HCT116 (cell line): ENCODE data around the gene CS. TPM values are rescaled to one million over a fixed set of nuclear protein-coding genes. Genes with fewer than 3 reads are reported as not detected.

Experiments
- ATAC-seq: fragments of 200-7000 bp; cut with Tn5 transposase; 2 replicates; pipeline ENCODE4 v1.9.1; 2020; ENCODE audit warnings: mild to moderate bottlenecking, moderate library complexity
- BruUV-seq: library from RNA; stranded (reverse); fragments of 400-500 nt; replicated peaks from 2 replicates; lab custom pipeline; 2021; lab: Mats Ljungman, UMichigan
- CTCF ChIA-PET: fragments of 300-600 bp; sonication (Branson Sonifier 250); formaldehyde crosslinking; loops from one replicate; lab custom pipeline; 2021; ENCODE audit warnings: antibody characterized with exemption; lab: Charles Lee
- POLR2A ChIA-PET: fragments of 300-600, 350-600 bp; sonication (Branson Sonifier 250); formaldehyde crosslinking; loops from one replicate; lab custom pipeline; 2021; ENCODE audit warnings: antibody characterized with exemption; lab: Charles Lee
- RAD21 ChIA-PET, 2 experiments: fragments of 300-600 bp; sonication (Branson Sonifier 250); formaldehyde crosslinking; loops; one replicate each; lab custom pipeline; 2023; ENCODE audit warnings: low total read pairs in 2 of 2; ENCODE audit not compliant: uncharacterized antibody in 2 of 2, unreplicated experiment in 2 of 2, low non-redundant PET in 1 of 2; lab: Charles Lee
- DNase-seq: peaks from one replicate; pipeline ENCODE4 v3.0.0-alpha.2; 2010; ENCODE audit warnings: low read depth, low spot score
- H2AFZ ChIP-seq: fragments of 200-600 bp; shearing (Covaris generic), sonication (generic); 2 replicates; pipeline ENCODE4 v1.6.1; 2017; ENCODE audit warnings: low read depth, mixed run types, mixed read lengths, antibody characterized with exemption, low read length; ENCODE audit not compliant: poor library complexity, severe bottlenecking
- H3K27ac ChIP-seq: 2 replicates; pipeline ENCODE4 v1.5.1; 2012; ENCODE audit warnings: low read depth, low read length
- H3K27me3 ChIP-seq: fragments of 200-600 bp; sonication (generic); 2 replicates; pipeline ENCODE4 v1.6.1; 2016; ENCODE audit warnings: mixed run types, low read length, mixed read lengths; ENCODE audit not compliant: insufficient read depth
- H3K36me3 ChIP-seq, 2 experiments: fragments of 200-500 bp in 1 of 2; fragments of 200-600 bp in 1 of 2; sonication (Bioruptor generic) in 1 of 2; sonication (generic) in 1 of 2; 2 replicates each; pipeline versions ENCODE4 v1.5.1 to v1.6.1; 2014 to 2016; ENCODE audit warnings: low read length in 2 of 2, inconsistent platforms in 1 of 2, mixed read lengths in 1 of 2, mixed run types in 1 of 2; ENCODE audit not compliant: insufficient read depth in 2 of 2, control insufficient read depth in 1 of 2
- H3K4me1 ChIP-seq, 2 experiments: fragments of 200-600 bp in 1 of 2; sonication (generic) in 1 of 2; 2 replicates each; pipeline versions ENCODE4 v1.5.1 to v1.6.1; 2012 to 2017; ENCODE audit warnings: low read length in 2 of 2, inconsistent platforms in 1 of 2, mild to moderate bottlenecking in 1 of 2, mixed read lengths in 1 of 2, mixed run types in 1 of 2, moderate library complexity in 1 of 2; ENCODE audit not compliant: insufficient read depth in 2 of 2, control insufficient read depth in 1 of 2
- H3K4me2 ChIP-seq: fragments of 200-600 bp; sonication (generic); 2 replicates; pipeline ENCODE4 v1.6.1; 2017; ENCODE audit warnings: mixed run types, low read length, mixed read lengths
- H3K4me3 ChIP-seq, 2 experiments: fragments of 200-600 bp in 1 of 2; sonication (generic) in 1 of 2; replicated peaks in 1 of 2; 2 replicates each; pipeline ENCODE4 v1.5.1; 2011 to 2016; ENCODE audit warnings: low read length in 2 of 2, control low read depth in 1 of 2, low read depth in 1 of 2, mild to moderate bottlenecking in 1 of 2, mixed read lengths in 1 of 2, mixed run types in 1 of 2
- H3K79me2 ChIP-seq: fragments of 200-600 bp; sonication (generic); 2 replicates; pipeline ENCODE4 v1.6.1; 2017; ENCODE audit warnings: mild to moderate bottlenecking, mixed run types, low read length, moderate library complexity, mixed read lengths; ENCODE audit not compliant: insufficient read depth
- H3K9ac ChIP-seq: fragments of 200-600 bp; sonication (generic); 2 replicates; pipeline ENCODE4 v1.6.1; 2016; ENCODE audit warnings: low read length, mixed read lengths
- H3K9me2 ChIP-seq: fragments of 200-600 bp; sonication (generic), shearing (Covaris generic); 2 replicates; pipeline ENCODE4 v1.6.1; 2017; ENCODE audit warnings: mixed run types, mild to moderate bottlenecking, moderate library complexity; ENCODE audit not compliant: insufficient read depth
- H3K9me3 ChIP-seq, 2 experiments: fragments of 200-500 bp in 1 of 2; fragments of 200-600 bp in 1 of 2; sonication (Bioruptor generic) in 1 of 2; sonication (generic) in 1 of 2; 2 replicates each; pipeline ENCODE4 v1.6.1; 2014 to 2017; ENCODE audit warnings: low read length in 2 of 2, mixed read lengths in 2 of 2, inconsistent platforms in 1 of 2, low read depth in 1 of 2, mild to moderate bottlenecking in 1 of 2, mixed run types in 1 of 2, moderate library complexity in 1 of 2; ENCODE audit not compliant: control insufficient read depth in 1 of 2, insufficient read depth in 1 of 2
- H4K20me1 ChIP-seq: fragments of 200-600 bp; sonication (generic), shearing (Covaris generic); 2 replicates; pipeline ENCODE4 v1.6.1; 2017; ENCODE audit warnings: mixed run types, mild to moderate bottlenecking, moderate library complexity; ENCODE audit not compliant: insufficient read depth
- CBX3 ChIP-seq: IDR thresholded peaks from 2 replicates; pipeline ENCODE4 v1.6.1; 2012; ENCODE audit warnings: low read depth
- CTCF ChIP-seq, 3 experiments: fragments of 200-600 bp in 1 of 3; sonication (generic) in 1 of 3; IDR thresholded peaks in 2 of 3; conservative IDR thresholded peaks in 1 of 3; 2 replicates each; pipeline ENCODE4 v1.5.1; 2012 to 2017; ENCODE audit warnings: low read depth in 2 of 3, low read length in 2 of 3, antibody characterized with exemption in 1 of 3, borderline replicate concordance in 1 of 3, control low read depth in 1 of 3, mild to moderate bottlenecking in 1 of 3, mixed read lengths in 1 of 3, mixed run types in 1 of 3, moderate library complexity in 1 of 3; ENCODE audit not compliant: insufficient read depth in 1 of 3
- EGR1 ChIP-seq: IDR thresholded peaks from 2 replicates; pipeline ENCODE4 v1.6.1; 2012; ENCODE audit warnings: low read depth
- ELF1 ChIP-seq: IDR thresholded peaks from 2 replicates; pipeline ENCODE4 v1.6.1; 2012; ENCODE audit warnings: low read depth, borderline replicate concordance
- EZH2phosphoT487 ChIP-seq: fragments of 200-600 bp; IDR thresholded peaks from 2 replicates; pipeline ENCODE4 v1.6.1; 2018; ENCODE audit warnings: antibody characterized with exemption, borderline replicate concordance
- FOSL1 ChIP-seq: IDR thresholded peaks from 2 replicates; pipeline ENCODE4 v1.6.1; 2012; ENCODE audit warnings: low read depth
- JUND ChIP-seq: IDR thresholded peaks from 2 replicates; pipeline ENCODE4 v1.6.1; 2012
- POLR2A ChIP-seq: IDR thresholded peaks from 2 replicates; pipeline ENCODE4 v1.7.0; 2011; ENCODE audit warnings: borderline replicate concordance; ENCODE audit not compliant: insufficient read depth, insufficient read length; ENCODE audit errors: extremely low read depth
- POLR2AphosphoS5 ChIP-seq: IDR thresholded peaks from 2 replicates; pipeline ENCODE4 v1.6.1; 2011; ENCODE audit warnings: mild to moderate bottlenecking, low read depth, low read length, moderate library complexity
- SIN3A ChIP-seq: IDR thresholded peaks from 2 replicates; pipeline ENCODE4 v1.6.1; 2012; ENCODE audit warnings: low read depth
- SP1 ChIP-seq: IDR thresholded peaks from 2 replicates; pipeline ENCODE4 v1.6.1; 2012; ENCODE audit warnings: low read depth
- SRF ChIP-seq: IDR thresholded peaks from 2 replicates; pipeline ENCODE4 v1.6.1; 2012; ENCODE audit warnings: low read depth
- TCF7L2 ChIP-seq: IDR thresholded peaks from 2 replicates; pipeline ENCODE4 v1.7.0; 2011; ENCODE audit warnings: borderline replicate concordance, inconsistent platforms; ENCODE audit not compliant: insufficient read depth, insufficient read length; ENCODE audit errors: extremely low read depth
- YY1 ChIP-seq: IDR thresholded peaks from 2 replicates; pipeline ENCODE4 v1.6.1; 2011; ENCODE audit warnings: low read length, low read depth, moderate library complexity, mild to moderate bottlenecking; ENCODE audit not compliant: insufficient replicate concordance; ENCODE audit errors: extremely low read depth
- ZFX ChIP-seq: fragments of 450-650 bp; IDR thresholded peaks from 2 replicates; pipeline ENCODE4 v1.6.1; 2017
- ZNF274 ChIP-seq: fragments of 200-500 bp; sonication (Bioruptor generic); IDR thresholded peaks from 2 replicates; pipeline ENCODE4 v1.6.1; 2014; ENCODE audit warnings: mild to moderate bottlenecking, low read depth, low read length, inconsistent platforms
- intact Hi-C: fragments of 100-400 bp; cut with micrococcal nuclease; formaldehyde crosslinking; loops from 2 replicates; pipeline ENCODE4 v1.10.0; 2022
- total RNA-seq: library from RNA; stranded (reverse); gene quantifications from one replicate; pipeline ENCODE4 v1.2.1, GENCODE V29; 2021; ENCODE audit not compliant: unreplicated experiment

CS gene
- total RNA-seq, 1 experiment from 2014 or later = 270 TPM

- Histone ChIP-seq H4K20me1 (no peaks in the 10 kb centered on the region), H3K9me2 (no peaks in the 10 kb centered on the region), H3K27ac (no peak overlapping the region), H3K9ac (no peak overlapping the region), H3K4me2 (no peak overlapping the region), H3K4me3 (no peak overlapping the region), H2AFZ (no peak overlapping the region), H3K9me3 (no peaks in the 10 kb centered on the region), H3K4me1 (peaks cover 11 to 14% of the 10 kb centered on the region in 2 experiments), H3K79me2 (peaks cover 27% of the 10 kb centered on the region), H3K27me3 (no peaks in the 10 kb centered on the region), H3K36me3 (peaks cover 44 to 67% of the 10 kb centered on the region in 2 experiments)
- CTCF ChIA-PET = no interaction called here
- RAD21 ChIA-PET = no interaction called here
- DNase-seq = no peak
- POLR2A ChIA-PET = no interaction called here
- ATAC-seq = no peak
- BruUV-seq = no TSS peak
- TF ChIP-seq CTCF (IDR thresholded peaks at IDR 0.05 in 2 of 3, conservative IDR thresholded peaks at IDR 0.05 in 1 of 3; ENCODE audit: borderline replicate concordance in 1 of 3, insufficient read depth in 1 of 3, low read depth in 2 of 3, low read length in 2 of 3) = no peak
- TF ChIP-seq SP1 = no peak
- no peak for TF ChIP-seq EZH2phosphoT487
- TF ChIP-seq EGR1 = no peak
- no peak for TF ChIP-seq FOSL1
- no peak for TF ChIP-seq ZNF274
- no peak for TF ChIP-seq TCF7L2
- no peak for TF ChIP-seq ZFX
- no peak for TF ChIP-seq POLR2AphosphoS5
- no peak for TF ChIP-seq SRF
- TF ChIP-seq ELF1 = no peak
- no peak for TF ChIP-seq POLR2A
- no peak for TF ChIP-seq SIN3A
- TF ChIP-seq YY1 = no peak
- TF ChIP-seq JUND = no peak
- TF ChIP-seq CBX3 = no peak
- intact Hi-C loops = no loop called here
Observed at GRCh38 chr12:56252649-56253048, 47.5 kb downstream of the CS start.
